Esophagus muscularis mucosa (tissue), 4 donors: ENCODE results near the gene RELT. TPM values are rescaled to one million over a fixed set of nuclear protein-coding genes. Genes with fewer than 3 reads are reported as not detected.

ENCODE experiments used
- DNase-seq: peaks from one replicate; pipeline ENCODE4 v3.0.0-alpha.2; 2017; ENCODE audit errors: extremely low spot score
- H3K27ac ChIP-seq, 4 donors: fragments of 200-600 bp; sonication (generic); replicated peaks in 1 of 4; 1 replicate in 3 of 4; 2 replicates in 1 of 4; pipeline ENCODE4 v1.5.1; 2016 to 2019; ENCODE audit warnings: mild to moderate bottlenecking in 1 of 4
- H3K27me3 ChIP-seq, 4 donors: fragments of 200-600 bp; sonication (generic); one replicate each; pipeline versions ENCODE4 v1.5.1 to v1.6.0; 2016 to 2019
- H3K36me3 ChIP-seq, 4 donors: fragments of 200-600 bp; sonication (generic); one replicate each; pipeline ENCODE4 v1.5.1; 2016 to 2019
- H3K4me1 ChIP-seq, 4 donors: fragments of 200-600 bp; sonication (generic); one replicate each; pipeline ENCODE4 v1.5.1; 2016 to 2019
- H3K4me3 ChIP-seq, 4 donors: fragments of 200-600 bp; sonication (generic); 1 replicate in 2 of 4; 2 replicates in 2 of 4; pipeline ENCODE4 v1.5.1; 2016 to 2019; ENCODE audit warnings: mild to moderate bottlenecking in 4 of 4, moderate library complexity in 1 of 4
- H3K9me3 ChIP-seq, 4 donors: fragments of 200-600 bp; sonication (generic); 1 replicate in 3 of 4; 2 replicates in 1 of 4; pipeline ENCODE4 v1.5.1; 2016 to 2019
- EP300 ChIP-seq: sonication (generic); formaldehyde crosslinking; IDR thresholded peaks from one replicate; pipeline ENCODE4 v1.6.1; 2017; ENCODE audit warnings: antibody characterized with exemption
- POLR2A ChIP-seq: fragments of 450-650 bp; IDR thresholded peaks from one replicate; pipeline ENCODE4 v1.6.1; 2017; ENCODE audit warnings: antibody characterized with exemption, moderate library complexity, mild to moderate bottlenecking, low read depth
- POLR2AphosphoS5 ChIP-seq, 2 donors: sonication (generic); formaldehyde crosslinking; IDR thresholded peaks; one replicate each; pipeline ENCODE4 v1.6.1; 2017; ENCODE audit warnings: antibody characterized with exemption in 2 of 2
- WGBS: methylation state at CpG from one replicate; pipeline ENCODE4 v1.1.5; 2018; 5-methylcytosine and 5-hydroxymethylcytosine counted together
- intact Hi-C: fragments of 100-400 bp; cut with DNase I; formaldehyde crosslinking; loops from one replicate; pipeline ENCODE4 v1.15.1; 2023
- total RNA-seq, 4 donors: library from RNA; depleted of rRNA; stranded (reverse); fragments of >200 nt; gene quantifications; one replicate each; pipeline versions ENCODE4 v1.1.0 to v1.2.1, GENCODE V29; 2016
- TF ChIP-seq, protein P1 (sequence below), 3 experiments: fragments of 200-600 bp in 2 of 3; fragments of 450-650 bp in 1 of 3; sonication (generic) in 2 of 3; IDR thresholded peaks; one replicate each; pipeline ENCODE4 v1.5.1; 2017 to 2019; ENCODE audit warnings: antibody characterized with exemption in 3 of 3, mild to moderate bottlenecking in 2 of 3, moderate library complexity in 1 of 3

The RELT gene
- total RNA-seq, 4 donors from 2014 or later, result 1.2 to 7.8 (median 2.2) TPM

DNA sequence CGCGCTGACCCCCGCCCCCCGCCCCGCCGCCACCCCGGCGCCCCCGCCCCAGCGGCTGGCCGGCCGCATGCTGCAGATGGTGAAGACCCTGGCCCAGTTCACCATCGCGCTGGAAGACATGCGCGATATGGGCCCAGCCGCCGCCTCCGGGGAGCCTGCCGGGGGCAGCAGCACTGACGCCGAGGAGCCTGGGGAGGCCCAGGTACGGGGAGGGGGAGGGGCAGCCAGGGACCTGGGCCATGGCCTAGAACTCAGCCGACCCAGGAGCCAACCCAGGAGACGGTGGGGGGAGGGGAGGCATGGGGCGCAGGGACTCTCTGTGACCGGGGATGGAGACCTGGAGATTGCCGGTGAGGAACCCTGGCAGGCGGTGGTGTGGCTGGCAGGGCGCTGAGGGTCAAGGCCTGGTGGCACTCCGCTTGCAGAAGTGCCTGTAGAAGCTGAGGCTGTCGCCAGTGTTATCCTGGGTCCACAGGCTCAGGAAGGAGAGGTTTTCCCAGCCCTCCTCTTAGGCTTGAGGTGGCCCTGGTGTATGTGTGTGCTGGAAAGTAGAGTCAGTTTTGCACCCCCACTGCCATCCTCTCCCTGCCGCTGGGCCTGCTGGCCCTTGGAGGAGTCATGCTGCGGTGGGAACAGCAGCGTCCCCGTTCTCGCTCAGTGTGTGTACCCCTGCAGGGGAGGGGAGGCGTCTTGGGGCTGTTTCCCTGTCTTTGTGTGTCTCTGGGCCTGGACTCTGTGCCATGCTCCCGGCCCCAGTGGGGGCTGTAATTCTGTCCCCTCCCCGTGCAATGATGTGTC is 32.9 kb upstream of the RELT start:
- TF ChIP-seq POLR2AphosphoS5 (IDR thresholded peaks at IDR 0.05) (no peak), EP300 (no peak), POLR2A (no peak)
- TF ChIP-seq, protein P1, sequence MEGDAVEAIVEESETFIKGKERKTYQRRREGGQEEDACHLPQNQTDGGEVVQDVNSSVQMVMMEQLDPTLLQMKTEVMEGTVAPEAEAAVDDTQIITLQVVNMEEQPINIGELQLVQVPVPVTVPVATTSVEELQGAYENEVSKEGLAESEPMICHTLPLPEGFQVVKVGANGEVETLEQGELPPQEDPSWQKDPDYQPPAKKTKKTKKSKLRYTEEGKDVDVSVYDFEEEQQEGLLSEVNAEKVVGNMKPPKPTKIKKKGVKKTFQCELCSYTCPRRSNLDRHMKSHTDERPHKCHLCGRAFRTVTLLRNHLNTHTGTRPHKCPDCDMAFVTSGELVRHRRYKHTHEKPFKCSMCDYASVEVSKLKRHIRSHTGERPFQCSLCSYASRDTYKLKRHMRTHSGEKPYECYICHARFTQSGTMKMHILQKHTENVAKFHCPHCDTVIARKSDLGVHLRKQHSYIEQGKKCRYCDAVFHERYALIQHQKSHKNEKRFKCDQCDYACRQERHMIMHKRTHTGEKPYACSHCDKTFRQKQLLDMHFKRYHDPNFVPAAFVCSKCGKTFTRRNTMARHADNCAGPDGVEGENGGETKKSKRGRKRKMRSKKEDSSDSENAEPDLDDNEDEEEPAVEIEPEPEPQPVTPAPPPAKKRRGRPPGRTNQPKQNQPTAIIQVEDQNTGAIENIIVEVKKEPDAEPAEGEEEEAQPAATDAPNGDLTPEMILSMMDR (IDR thresholded peaks at IDR 0.05), result no peak
- intact Hi-C loops, result no loop called here
- Histone ChIP-seq H3K4me3 (peak overlapping the region; percentile 48 to 62 (median 58)), H3K27ac (peak overlapping the region; percentile 61 to 90 (median 66)), H3K27me3 (no peaks in the 10 kb centered on the region), H3K9me3 (no peaks in the 10 kb centered on the region), H3K4me1 (peaks cover 42 to 87% (median 85%) of the 10 kb centered on the region in 4 donors), H3K36me3 (peaks cover 3 to 19% (median 16%) of the 10 kb centered on the region in 4 donors)
- no peak for DNase-seq
- WGBS, result 45% methylated on average over 9 of the region's 40 CpGs

DNA sequence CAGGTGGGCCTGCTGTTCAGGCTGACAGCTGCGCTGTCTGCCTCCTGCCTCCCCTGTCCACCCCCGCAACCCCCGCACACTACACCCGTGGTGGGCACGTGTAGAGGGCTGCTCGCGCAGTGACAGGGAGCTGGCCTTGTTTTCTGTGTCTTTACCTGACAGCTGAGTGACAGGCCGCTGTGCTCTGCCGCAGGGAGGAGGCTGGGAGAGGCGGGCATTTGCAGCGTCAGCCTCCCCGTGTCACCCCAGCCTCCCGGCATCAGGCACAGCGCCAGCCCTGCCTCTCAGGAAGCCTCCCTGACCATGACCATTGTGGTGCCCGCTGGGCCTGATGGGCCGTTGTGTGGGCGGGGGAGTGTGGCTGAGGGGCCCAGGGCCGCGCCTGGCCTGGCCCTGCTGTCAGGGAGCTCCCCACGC is 32.0 kb upstream of the RELT start:
- no peaks in the 10 kb centered on the region for H3K27me3 ChIP-seq
- intact Hi-C loops, result no loop called here
- H3K36me3 ChIP-seq, result peaks cover 4 to 28% (median 25%) of the 10 kb centered on the region in 4 donors
- peak overlapping the region; percentile 48 to 62 (median 58) for H3K4me3 ChIP-seq
- no peaks in the 10 kb centered on the region for H3K9me3 ChIP-seq
- 41% methylated on average over 7 of the region's 20 CpGs for WGBS
- TF ChIP-seq EP300 (no peak), POLR2AphosphoS5 (IDR thresholded peaks at IDR 0.05) (peak; percentile 34 to 64), POLR2A (no peak)
- TF ChIP-seq, protein P1 (IDR thresholded peaks at IDR 0.05), result peak in 1 of 3 experiments; percentile 12
- H3K27ac ChIP-seq, result peak overlapping the region; percentile 61 to 90 (median 66)
- DNase-seq, result no peak
- H3K4me1 ChIP-seq, result peaks cover 35 to 84% (median 79%) of the 10 kb centered on the region in 4 donors

DNA sequence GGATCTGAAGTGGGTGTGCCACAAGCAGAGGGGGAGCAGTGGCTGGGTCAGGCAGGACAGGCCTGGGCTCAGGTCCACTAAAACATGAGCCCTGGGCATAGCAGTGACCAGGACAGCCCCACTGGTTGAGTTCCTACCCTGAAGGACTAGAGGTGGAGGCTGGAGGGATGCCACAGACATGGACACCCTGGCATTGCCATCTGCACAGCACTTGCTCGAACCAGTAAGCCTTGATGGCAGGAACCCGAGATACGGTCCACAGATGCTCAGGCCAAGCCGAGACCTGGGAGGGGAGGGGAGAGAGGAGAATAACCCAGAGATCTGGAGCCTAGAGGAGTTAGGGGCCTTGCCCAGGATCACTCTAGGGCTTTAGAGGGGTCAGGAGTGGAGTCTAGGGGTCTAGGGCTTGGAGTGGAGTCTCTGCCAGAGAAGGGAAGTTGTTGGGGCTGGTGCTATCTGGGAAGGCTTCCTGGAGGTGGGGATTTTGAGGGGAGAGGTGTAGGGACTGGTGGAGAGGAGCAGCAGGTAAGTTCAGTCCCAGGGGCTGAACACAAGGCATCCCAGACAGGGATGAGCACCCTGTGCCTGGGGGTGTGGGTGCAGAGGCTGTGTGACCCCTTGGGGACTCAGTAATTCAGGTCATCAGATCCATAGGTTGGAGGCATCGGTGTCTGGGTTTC is 30.6 kb upstream of the RELT start:
- Histone ChIP-seq H3K9me3 (no peaks in the 10 kb centered on the region), H3K4me1 (peaks cover 30 to 83% (median 75%) of the 10 kb centered on the region in 4 donors), H3K36me3 (peaks cover 4 to 32% (median 26%) of the 10 kb centered on the region in 4 donors), H3K4me3 (no peak overlapping the region), H3K27me3 (no peaks in the 10 kb centered on the region), H3K27ac (peak overlapping the region; percentile 61 to 90 (median 66))
- 81% methylated on average over 5 of the region's 5 CpGs for WGBS
- no peak for DNase-seq
- no peak for TF ChIP-seq POLR2A
- TF ChIP-seq, protein P1 (IDR thresholded peaks at IDR 0.05), result no peak
- no peak for TF ChIP-seq EP300
- TF ChIP-seq POLR2AphosphoS5 (IDR thresholded peaks at IDR 0.05), result no peak
- intact Hi-C loops, result no loop called here

DNA sequence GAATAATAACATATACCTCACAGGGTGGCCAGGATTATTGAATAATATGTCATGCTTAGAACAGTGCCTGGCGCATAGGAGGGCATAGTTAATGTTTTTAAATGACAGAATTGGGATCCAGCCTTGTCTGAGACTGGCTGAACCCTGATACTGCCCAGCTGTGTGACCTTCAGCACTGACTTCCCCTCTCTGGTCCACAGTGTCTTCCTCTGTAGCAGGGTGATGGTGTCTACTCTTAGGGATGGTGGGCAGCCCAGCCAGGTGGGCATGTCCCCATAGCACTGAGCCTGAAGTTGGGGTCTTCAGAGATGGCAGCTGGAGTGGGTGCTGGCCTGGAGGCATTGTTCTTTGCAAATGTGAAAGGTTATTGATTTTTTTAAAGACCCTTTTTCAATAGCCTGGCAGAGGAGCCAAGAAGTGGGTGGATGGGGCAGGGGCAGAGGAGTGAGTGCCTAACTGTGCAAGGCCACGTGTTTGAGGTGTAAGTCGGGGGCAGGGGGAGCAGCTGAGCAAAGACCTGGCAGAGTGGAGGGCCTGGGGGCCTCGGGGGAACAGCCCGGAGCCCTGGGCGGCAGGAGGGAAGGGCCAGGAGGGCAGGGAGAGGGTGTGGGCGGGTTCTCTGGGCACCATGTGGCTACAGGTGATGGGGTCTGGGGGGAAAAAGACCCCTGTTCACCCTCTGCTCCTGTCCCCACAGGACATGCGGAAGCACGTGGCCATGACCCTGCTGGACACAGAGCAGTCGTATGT is 29.8 kb upstream of the RELT start:
- intact Hi-C loops, result no loop called here
- Histone ChIP-seq H3K27ac (peak overlapping the region; percentile 16 to 90 (median 64)), H3K27me3 (no peaks in the 10 kb centered on the region), H3K4me1 (peaks cover 30 to 83% (median 75%) of the 10 kb centered on the region in 4 donors), H3K4me3 (no peak overlapping the region), H3K9me3 (no peaks in the 10 kb centered on the region), H3K36me3 (peaks cover 4 to 32% (median 26%) of the 10 kb centered on the region in 4 donors)
- no peak for DNase-seq
- WGBS, result 74% methylated on average over 10 of the region's 10 CpGs
- TF ChIP-seq, protein P1 (IDR thresholded peaks at IDR 0.05), result no peak
- TF ChIP-seq POLR2AphosphoS5 (IDR thresholded peaks at IDR 0.05) (no peak), POLR2A (no peak), EP300 (no peak)
